HUES64 (cell line): ENCODE measurements around the gene CLEC18A.

Experiments
- H3K27ac ChIP-seq: 2 replicates; pipeline ENCODE4 v1.7.0; 2013; ENCODE audit warnings: low read depth, low read length, inconsistent platforms
- H3K27me3 ChIP-seq: 2 replicates; pipeline ENCODE4 v1.6.1; 2013; ENCODE audit warnings: mild to moderate bottlenecking, low read length; ENCODE audit not compliant: insufficient read depth
- H3K36me3 ChIP-seq: 2 replicates; pipeline ENCODE4 v1.6.1; 2013; ENCODE audit warnings: mild to moderate bottlenecking, low read length; ENCODE audit not compliant: insufficient read depth
- H3K4me1 ChIP-seq: 2 replicates; pipeline ENCODE4 v1.6.1; 2013; ENCODE audit warnings: mild to moderate bottlenecking, low read length, moderate library complexity; ENCODE audit not compliant: insufficient read depth
- H3K4me3 ChIP-seq: 2 replicates; pipeline ENCODE4 v1.5.1; 2013; ENCODE audit warnings: mild to moderate bottlenecking, low read length, moderate library complexity
- H3K9ac ChIP-seq: 2 replicates; pipeline ENCODE4 v1.6.1; 2013; ENCODE audit warnings: mild to moderate bottlenecking, low read depth, low read length
- H3K9me3 ChIP-seq: 2 replicates; pipeline ENCODE4 v1.6.1; 2013; ENCODE audit warnings: low read depth, low read length; ENCODE audit not compliant: insufficient read depth
- WGBS: fragments of 150-250, 120-280 bp; methylation state at CpG from one replicate; pipeline ENCODE4 v1.1.7; 2013; ENCODE audit warnings: missing lambda C conversion rate; 5-methylcytosine and 5-hydroxymethylcytosine counted together

CLEC18A gene

GRCh38 chr16:69918241-69918640 is 32.9 kb upstream of the CLEC18A start:
- H3K27me3 ChIP-seq: no peaks in the 10 kb centered on the region
- H3K4me1 ChIP-seq: peaks cover 16% of the 10 kb centered on the region; the same call in 1 of the 2 replicates
- H3K36me3 ChIP-seq: no peaks in the 10 kb centered on the region
- H3K27ac ChIP-seq: peak overlapping the region; percentile 48
- 100% methylated on average over 1 of the region's 1 CpG for WGBS
- H3K9me3 ChIP-seq: no peaks in the 10 kb centered on the region
- peak overlapping the region; percentile 23; the same call in 1 of the 2 replicates for H3K9ac ChIP-seq
- H3K4me3 ChIP-seq: no peak overlapping the region

- WGBS: 87% methylated on average over 2 of the region's 2 CpGs
- Histone ChIP-seq H3K9me3 (no peaks in the 10 kb centered on the region), H3K36me3 (peaks cover 5% of the 10 kb centered on the region; the same call in 1 of the 2 replicates), H3K4me3 (no peak overlapping the region), H3K27me3 (no peaks in the 10 kb centered on the region), H3K27ac (no peak overlapping the region), H3K4me1 (peaks cover 31% of the 10 kb centered on the region), H3K9ac (no peak overlapping the region)
Observed at GRCh38 chr16:69921127-69921526, 30.0 kb upstream of the CLEC18A start.

GRCh38 chr16:69922200-69922599 is 28.9 kb upstream of the CLEC18A start:
- peaks cover 28% of the 10 kb centered on the region for H3K4me1 ChIP-seq
- WGBS: 86% methylated on average over 3 of the region's 6 CpGs

DNA sequence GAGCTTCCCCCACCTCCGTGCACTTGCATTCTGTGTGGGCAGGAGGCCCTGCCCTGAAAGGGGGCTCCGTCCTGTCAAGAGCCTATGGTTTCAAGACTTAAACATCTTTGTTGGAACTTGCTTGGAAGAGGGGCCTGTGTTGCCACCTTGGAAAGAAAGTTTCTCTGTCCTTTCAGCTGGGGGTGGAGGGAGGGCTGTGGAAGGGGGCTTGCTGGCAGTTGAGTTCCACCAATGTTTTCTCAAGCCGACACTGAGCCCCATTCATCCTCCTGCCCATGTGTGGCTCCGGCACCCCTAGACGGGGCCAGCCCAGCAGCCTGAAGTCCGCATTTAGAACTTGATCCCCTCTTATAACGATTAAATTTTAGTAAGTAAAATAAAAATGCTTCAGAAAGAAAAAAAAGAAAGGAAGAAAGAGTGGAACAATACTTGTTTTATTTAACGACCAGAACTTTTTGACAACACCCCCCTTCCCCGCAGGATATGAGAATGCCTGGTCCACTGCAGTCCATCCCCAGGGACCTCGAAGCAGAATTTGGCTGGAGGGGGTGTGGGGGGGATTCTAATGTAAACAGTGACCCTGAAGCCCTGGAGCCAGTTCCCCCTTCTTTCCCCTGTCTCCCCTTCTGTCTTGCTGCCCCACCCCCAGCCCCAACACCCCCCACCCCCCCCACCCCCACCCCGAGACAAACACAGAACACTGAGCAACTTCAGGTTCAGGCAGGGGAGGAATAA is 26.9 kb upstream of the CLEC18A start:
- Histone ChIP-seq H3K36me3 (peaks cover 10% of the 10 kb centered on the region; the same call in 1 of the 2 replicates), H3K27ac (no peak overlapping the region; the same call in none of the 2 replicates), H3K9me3 (no peaks in the 10 kb centered on the region), H3K27me3 (no peaks in the 10 kb centered on the region), H3K4me1 (peaks cover 18% of the 10 kb centered on the region), H3K9ac (0 out of 2 replicates have a peak overlapping the region, but pooled peaks have one; percentile 20), H3K4me3 (no peak overlapping the region)
- 88% methylated on average over 7 of the region's 11 CpGs for WGBS

More at GRCh38 chr16:69922200-69922599, 28.9 kb upstream of the CLEC18A start:
- peaks cover 10% of the 10 kb centered on the region; the same call in 1 of the 2 replicates for H3K36me3 ChIP-seq
- H3K27me3 ChIP-seq: no peaks in the 10 kb centered on the region
- no peak overlapping the region for H3K4me3 ChIP-seq
- no peak overlapping the region for H3K27ac ChIP-seq
- no peaks in the 10 kb centered on the region for H3K9me3 ChIP-seq
- H3K9ac ChIP-seq: no peak overlapping the region

GRCh38 chr16:69924777-69925191 is 26.4 kb upstream of the CLEC18A start:
- H3K4me3 ChIP-seq: no peak overlapping the region
- H3K27me3 ChIP-seq: no peaks in the 10 kb centered on the region
- H3K27ac ChIP-seq: no peak overlapping the region
- no peaks in the 10 kb centered on the region for H3K9me3 ChIP-seq
- 89% methylated on average over 19 of the region's 19 CpGs for WGBS
- 0 out of 2 replicates have a peak overlapping the region, but pooled peaks have one; percentile 19 for H3K9ac ChIP-seq
- H3K4me1 ChIP-seq: peaks cover 18% of the 10 kb centered on the region
- peaks cover 10% of the 10 kb centered on the region; the same call in 1 of the 2 replicates for H3K36me3 ChIP-seq

DNA sequence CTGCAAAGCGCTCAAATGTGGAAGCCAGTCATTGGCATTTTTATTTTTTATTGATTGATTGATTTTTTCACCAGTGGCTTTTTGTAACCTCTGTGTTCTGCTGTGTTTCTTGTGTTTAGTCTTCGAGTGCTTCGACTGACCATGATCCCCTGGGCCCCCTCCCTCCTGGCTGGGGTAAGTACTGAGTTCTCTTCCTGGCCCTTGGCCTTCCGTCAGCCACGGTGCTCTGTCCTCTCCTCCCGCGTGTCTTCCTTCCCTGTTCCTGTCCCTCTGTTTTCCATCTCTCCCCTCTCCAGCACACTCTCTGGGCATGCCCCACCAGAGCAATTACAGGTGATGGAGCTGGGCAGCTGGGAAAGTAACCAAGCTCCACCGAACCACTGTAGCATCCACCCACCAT is 25.8 kb upstream of the CLEC18A start:
- H3K27me3 ChIP-seq: no peaks in the 10 kb centered on the region
- H3K36me3 ChIP-seq: peaks cover 10% of the 10 kb centered on the region; the same call in 1 of the 2 replicates
- peaks cover 18% of the 10 kb centered on the region for H3K4me1 ChIP-seq
- no peak overlapping the region for H3K27ac ChIP-seq
- H3K4me3 ChIP-seq: no peak overlapping the region
- H3K9me3 ChIP-seq: no peaks in the 10 kb centered on the region
- 88% methylated on average over 8 of the region's 8 CpGs for WGBS
- H3K9ac ChIP-seq: no peak overlapping the region

DNA sequence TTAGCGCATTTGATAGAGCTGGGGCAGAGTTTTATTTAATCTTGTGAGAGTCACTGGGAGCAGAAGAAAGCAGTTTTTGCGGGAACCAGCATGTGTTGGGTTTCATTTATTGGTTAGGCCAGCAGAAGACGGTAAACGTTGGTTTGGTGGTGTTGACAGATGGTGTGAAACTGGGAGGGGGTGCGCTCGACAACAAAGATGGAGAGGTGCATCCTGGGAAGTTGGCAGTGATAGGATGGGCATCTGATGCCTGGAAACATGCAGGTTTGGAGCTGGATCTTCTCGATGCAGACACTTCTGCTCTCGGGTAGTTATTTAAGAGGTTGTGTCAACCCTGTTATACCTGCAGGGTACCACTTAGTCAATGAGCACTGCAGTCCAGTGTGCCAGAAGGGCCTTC is 24.9 kb upstream of the CLEC18A start:
- Histone ChIP-seq H3K4me3 (no peak overlapping the region), H3K27ac (no peak overlapping the region), H3K9me3 (no peaks in the 10 kb centered on the region), H3K9ac (no peak overlapping the region), H3K36me3 (peaks cover 16% of the 10 kb centered on the region), H3K27me3 (no peaks in the 10 kb centered on the region), H3K4me1 (peaks cover 18% of the 10 kb centered on the region)
- WGBS: 95% methylated on average over 8 of the region's 8 CpGs

GRCh38 chr16:69927056-69927757 is 23.9 kb upstream of the CLEC18A start:
- Histone ChIP-seq H3K36me3 (peaks cover 23% of the 10 kb centered on the region), H3K9me3 (no peaks in the 10 kb centered on the region), H3K4me3 (no peak overlapping the region), H3K27me3 (no peaks in the 10 kb centered on the region), H3K27ac (peak overlapping the region; percentile 30; the same call in 1 of the 2 replicates), H3K4me1 (peaks cover 18% of the 10 kb centered on the region), H3K9ac (peak overlapping the region; percentile 36)
- WGBS: 83% methylated on average over 17 of the region's 17 CpGs

GRCh38 chr16:69928856-69929400 is 22.2 kb upstream of the CLEC18A start:
- Histone ChIP-seq H3K36me3 (peaks cover 37% of the 10 kb centered on the region), H3K9ac (no peak overlapping the region), H3K4me3 (no peak overlapping the region), H3K27ac (no peak overlapping the region), H3K9me3 (no peaks in the 10 kb centered on the region), H3K4me1 (peaks cover 12% of the 10 kb centered on the region), H3K27me3 (no peaks in the 10 kb centered on the region)
- WGBS: 85% methylated on average over 10 of the region's 10 CpGs

- Histone ChIP-seq H3K27ac (no peak overlapping the region), H3K4me1 (peaks cover 8% of the 10 kb centered on the region; the same call in 1 of the 2 replicates), H3K9ac (no peak overlapping the region), H3K4me3 (no peak overlapping the region), H3K36me3 (peaks cover 42% of the 10 kb centered on the region), H3K27me3 (no peaks in the 10 kb centered on the region), H3K9me3 (no peaks in the 10 kb centered on the region)
- 94% methylated on average over 9 of the region's 9 CpGs for WGBS
Observed at GRCh38 chr16:69929480-69929879, 21.7 kb upstream of the CLEC18A start.
